UCSD-AML1 (cell line): ENCODE measurements around the gene WDR72.

Experiments used
- DNase-seq: peaks from one replicate; lab custom pipeline; 2025; ENCODE audit not compliant: unreplicated experiment; lab: John Stamatoyannopoulos, UW

WDR72 gene

DNA sequence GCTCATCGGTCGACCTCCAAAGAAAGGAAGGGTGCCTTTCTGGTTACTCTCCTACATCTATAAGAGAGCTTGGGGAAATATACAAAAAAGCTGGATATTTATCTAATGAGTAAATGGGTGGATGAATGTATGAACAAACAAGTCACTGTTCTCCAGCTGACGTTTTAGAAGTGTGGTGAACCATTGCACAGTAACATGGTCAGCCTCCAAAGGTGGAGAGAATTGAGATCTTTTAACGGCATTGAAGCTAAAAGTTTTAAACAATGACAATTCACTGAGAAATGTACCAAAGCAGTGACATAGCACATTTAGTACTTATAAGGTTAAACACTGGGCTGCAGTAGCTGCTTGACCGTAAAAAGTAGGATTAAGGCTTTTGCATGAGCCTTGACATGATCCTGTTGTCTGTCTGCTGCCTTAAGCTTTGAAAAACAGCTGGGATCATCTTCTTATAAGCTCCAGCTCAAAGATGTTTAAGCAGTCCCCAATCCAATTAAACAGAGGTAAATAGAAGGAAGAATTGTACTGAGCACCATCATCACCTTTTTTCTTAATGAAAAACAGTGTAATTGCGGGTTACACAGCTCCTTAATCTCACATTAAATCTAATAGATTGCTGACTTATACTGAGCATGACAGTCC, 222.9 kb downstream of the WDR72 start:
- no peak for DNase-seq

DNA sequence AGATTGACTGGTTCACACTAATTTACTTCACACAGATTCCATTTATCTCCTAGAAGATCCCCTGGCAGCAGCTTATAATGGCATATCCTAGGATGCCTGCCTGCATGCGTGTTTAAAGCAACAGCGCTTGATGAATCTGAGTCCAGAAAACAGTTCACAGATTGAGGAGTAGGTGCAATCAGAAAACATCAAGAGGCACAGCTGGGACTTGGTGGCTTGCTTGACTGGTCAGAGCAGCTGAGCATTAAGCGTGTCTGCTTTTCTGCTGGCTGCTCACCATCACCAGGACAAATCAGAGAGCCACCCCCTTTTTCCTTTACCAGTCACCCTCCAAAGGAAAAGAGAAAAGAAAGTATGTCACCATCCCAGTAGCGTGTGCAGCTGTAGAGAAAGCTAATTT, 223.6 kb downstream of the WDR72 start:
- no peak for DNase-seq

DNA sequence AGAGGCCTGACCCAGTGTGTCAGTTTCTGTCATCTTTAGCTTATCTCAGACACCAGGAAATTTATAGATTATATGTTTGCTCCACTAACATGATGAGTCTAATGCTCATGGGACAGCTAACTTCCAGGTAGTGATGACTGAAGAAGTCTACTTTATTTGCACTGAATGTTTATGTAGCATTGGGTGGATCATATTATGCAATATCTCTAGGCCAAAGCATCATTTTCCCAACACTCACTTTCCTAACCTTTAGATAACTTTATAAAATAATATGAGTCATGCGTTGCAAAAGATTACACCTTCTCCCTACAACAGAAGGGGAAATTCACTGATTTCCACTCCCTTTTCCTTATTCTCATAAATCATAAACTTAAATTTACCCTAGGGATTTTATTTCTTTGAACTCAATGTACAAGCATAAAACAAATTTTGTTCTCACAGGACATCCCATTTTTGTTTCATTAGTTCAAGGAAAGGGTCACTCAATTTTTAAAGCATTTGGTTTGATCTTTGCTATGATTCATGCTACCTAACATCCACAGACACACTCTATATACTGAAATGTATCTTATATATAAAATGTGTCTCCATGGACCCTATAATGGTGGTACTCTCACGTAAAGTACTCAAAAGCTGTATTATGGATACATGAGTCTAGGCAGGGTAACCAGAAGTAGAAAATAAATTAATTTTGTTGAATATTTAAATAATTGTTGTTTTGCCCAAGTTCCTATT, 225.2 kb downstream of the WDR72 start:
- no peak for DNase-seq

DNA sequence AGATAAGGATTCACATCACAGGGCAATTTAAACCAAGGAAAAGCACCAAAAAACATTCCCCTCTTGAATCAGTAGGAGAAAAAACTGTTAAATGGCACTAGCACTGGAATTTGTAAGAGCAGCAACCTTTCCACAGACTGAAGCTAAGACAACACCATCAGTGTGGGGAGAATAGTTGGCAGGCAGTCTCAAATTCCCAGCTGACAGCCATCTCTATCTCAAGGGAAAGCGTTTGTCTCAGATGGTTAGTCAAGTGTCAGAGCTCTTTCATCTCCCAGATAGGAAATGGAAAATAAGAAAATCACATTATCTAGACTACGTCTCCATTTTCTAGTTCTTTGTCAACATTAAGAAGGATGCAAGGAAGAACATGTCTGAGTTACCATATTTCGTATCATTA, 228.7 kb downstream of the WDR72 start:
- DNase-seq: no peak

DNA sequence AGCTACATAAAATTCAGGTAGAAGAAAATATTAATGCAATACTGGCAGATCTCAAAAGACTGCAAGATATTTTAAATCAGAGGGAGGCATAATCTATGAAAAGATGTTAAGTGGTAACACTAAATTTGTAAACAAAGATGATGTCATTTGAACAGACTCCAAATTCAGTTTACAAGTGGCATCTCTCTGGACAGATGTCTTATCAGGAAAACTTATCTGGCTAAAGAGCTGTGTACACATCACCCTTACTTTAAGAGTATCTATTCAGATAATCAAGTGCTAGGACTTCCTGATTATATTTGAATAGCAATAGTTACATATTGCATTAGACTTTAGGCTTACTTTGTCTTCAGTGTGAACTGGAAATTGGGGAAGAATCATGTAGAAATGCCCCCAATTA, 231.5 kb downstream of the WDR72 start:
- DNase-seq: no peak

DNA sequence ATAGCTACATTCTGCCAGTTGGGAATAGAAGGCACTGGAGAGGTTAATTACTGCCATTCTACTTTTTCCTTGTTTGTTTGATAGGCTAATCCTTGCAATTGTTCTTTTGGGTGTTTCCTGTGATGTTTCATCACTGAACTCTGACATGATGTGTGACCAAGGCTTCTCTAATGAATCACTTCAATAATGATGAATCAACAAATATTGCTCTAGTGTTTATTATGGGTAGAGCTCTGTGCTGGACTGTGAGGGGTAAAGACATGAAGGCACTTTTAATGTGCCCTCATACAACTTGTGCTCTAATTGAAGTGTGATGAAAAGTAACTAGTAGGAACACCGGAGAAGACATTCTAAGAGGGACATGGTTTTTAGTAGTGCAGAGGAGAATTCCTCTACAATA, 233.6 kb downstream of the WDR72 start:
- no peak for DNase-seq

DNA sequence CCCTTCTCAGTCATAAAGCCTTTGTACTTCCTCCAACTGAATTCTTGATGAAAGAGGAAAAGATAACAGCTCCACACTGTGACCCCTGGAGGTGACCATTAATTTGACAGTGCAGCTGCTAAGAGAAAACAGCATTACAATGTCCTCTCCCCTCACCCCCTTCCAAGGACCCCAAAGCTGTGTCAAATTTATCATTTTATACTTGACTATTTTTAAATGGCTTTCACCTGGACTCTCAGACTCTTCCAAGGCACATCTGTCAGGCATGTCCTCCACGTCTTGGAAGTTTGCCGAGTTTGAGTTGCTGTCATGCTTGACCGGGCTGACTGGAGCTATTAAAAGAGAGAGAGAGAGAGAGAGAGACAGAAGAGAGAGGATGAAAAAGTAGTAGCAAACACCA, 236.5 kb downstream of the WDR72 start:
- DNase-seq: no peak

DNA sequence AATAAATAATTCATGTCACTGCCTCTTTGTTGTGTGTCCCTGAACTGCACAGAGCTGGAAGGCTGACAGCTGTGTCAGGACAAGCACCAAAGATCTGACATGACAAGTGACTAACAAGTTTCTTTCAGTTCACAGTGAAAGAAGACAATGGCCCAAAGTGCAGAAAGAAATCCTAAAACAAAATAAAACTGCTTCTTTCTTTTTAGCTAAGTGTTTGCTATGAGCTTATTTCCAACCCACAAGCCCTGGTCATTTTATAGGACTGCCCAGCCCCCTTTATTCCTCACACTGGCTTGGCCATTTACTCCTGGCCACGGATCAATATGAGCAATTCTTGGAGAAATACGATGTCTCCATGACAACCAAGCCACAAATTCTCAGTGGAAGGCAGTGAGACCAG, 238.5 kb downstream of the WDR72 start:
- DNase-seq: no peak

DNA sequence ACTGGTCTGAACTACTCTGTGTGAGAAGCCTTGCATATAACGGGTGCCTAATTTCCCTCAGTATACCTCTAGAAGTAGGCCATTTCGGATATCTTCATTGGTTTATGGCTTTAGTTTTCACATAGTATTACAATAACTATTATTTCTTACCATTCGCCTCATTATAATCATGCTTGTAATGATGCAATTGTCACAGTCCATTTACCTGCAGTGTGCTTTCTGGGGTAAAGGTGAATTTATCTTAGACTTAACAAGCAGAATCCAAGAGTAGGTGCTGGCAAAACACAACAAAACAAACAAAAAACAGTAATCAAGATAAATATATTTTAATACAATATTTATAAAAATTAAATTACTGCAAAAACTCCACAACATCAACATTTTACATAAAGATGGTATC, 246.0 kb downstream of the WDR72 start:
- DNase-seq: no peak

DNA sequence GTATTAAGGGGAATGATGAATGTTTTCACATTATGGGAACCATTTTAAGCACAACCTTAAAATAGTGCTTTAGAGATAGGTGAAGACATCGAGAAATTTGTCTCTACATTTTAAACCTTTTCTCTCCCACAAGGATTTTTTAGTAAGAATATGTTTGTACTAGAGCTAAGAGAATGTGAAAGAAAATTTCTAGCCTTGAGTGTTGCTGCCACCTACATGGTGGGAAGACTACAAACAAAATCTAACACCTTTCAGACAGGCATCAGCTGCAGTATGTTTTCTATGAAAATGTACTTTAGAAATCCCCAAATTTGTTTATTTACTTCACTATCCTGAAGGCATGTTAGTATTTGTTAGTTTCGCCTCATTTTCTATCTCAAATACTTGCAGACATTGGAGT, 247.4 kb downstream of the WDR72 start:
- DNase-seq: no peak

DNA sequence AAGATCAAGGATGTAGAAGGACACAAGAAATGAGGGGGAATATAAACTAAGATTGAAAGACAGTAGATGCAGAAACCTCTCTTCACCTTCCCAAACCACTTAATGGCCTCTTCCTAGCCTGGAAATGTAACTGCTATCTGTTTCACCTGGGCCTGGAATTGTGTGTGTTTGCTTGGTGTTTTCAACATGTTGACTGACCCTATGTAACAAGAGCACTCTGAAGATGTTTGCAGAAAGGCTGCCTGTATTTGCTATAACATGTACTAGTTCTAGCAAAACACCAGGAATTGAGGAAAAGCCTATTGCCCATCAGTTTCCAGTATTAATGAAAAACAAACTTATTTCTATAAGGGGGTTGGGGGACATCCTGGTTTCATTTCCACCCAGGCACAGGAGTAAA, 248.3 kb downstream of the WDR72 start:
- no peak for DNase-seq

DNA sequence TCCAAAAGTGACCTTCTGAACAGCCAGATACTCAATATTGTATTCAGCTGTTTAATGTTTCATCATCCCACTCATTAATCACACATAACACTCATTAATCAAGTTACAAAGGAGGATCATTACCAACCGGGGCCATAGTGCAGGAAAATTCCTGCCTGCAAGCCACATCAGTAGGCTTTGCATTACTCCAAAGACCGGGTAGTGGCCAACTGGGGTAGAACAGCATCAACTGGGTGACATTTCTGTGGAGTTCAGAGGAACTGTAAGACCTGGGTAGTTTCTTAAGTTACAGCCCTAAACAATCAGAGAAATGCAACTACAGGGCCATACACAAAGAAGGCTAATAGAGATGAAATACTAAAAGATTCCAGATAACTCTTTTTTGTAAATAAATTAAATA, 253.1 kb downstream of the WDR72 start:
- no peak for DNase-seq

DNA sequence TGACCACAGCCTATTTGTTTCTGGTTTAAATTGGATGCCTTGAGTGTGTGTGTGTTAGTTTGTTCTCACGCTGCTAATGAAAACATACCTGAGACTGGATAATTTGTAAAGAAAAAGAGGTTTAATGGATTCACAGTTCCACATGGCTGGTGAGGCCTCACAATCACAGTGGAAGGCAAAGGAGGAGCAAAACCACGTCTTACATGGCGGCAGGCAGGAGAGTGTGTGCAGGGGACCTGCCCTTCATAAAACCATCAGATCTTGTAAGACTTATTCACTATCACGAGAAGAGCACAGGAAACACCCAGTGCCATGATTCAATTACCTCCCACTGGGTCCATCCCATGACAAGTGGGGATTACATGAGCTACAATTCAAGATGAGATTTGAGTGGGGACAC, 260.5 kb downstream of the WDR72 start:
- no peak for DNase-seq

DNA sequence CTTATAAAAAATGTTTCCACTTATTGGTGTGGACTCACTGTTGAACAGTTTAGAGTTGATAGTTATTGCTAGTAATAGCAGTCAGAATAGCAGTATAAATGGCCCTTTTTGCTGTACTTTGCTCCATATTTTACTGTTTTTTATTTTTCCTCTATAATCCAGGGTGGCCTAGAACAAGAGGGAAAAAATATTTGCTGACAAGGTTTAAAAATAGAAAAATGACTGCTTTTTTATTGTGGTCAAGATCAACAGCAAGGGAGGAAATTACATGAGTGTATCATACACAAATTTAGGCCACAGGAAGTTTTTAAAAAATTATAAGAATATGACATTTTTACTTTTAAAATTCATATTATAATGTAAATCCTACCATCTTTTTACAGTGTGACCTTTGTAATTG, 269.1 kb downstream of the WDR72 start:
- no peak for DNase-seq

DNA sequence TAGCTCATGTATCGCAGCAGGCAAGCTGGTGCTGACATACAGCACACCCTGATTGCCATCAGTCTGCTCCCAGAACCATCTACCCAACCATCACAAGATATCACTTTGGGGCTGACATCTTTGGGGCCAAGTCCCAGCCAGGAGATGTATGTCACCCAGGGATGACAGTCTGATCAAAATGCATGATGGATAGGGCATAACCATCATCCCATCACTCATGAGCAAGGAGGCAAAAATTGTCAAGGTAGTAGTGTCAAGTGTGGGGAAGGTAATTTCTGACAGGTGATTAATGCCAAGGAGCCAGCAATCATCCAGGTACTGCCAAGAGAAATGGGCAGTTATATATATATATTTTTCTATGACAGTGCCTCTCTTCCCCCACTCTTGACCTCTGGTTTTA, 277.4 kb downstream of the WDR72 start:
- DNase-seq: no peak

DNA sequence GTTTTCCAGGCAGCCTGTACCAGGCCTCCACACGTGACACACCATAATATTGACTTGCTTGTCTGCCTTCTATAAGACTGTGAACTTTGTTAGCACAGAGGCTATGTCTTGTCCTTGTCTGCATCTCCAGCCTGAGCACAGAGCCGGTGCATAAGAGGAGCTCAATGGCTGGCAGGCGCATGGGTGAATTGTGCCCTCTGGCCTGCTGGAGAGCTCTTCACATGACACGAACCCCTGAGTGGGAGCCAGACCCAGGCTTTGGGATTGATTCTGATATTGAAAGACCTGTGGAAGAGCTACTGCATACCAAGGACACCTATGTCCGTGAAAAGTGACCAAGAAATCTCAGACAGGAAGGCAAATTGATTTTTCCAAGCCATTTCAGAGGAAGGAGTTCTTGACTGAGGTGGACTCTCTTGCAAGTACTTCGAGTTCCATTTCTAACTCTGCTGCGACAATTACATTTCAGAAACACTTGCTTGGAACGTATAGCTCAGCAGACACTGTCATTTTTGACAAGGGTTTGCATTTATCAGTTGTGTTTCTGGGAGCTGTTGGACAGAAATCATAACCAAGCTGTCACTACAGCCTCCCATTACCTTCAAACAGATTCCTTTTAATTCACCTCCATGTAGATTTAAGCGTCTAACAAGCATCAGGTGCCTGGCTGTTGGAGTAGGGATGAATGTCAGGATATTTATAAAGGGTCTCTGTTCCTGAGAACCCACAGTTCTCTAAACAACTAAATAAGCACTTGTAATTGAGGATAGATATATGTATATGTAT, 281.3 kb downstream of the WDR72 start:
- no peak for DNase-seq

DNA sequence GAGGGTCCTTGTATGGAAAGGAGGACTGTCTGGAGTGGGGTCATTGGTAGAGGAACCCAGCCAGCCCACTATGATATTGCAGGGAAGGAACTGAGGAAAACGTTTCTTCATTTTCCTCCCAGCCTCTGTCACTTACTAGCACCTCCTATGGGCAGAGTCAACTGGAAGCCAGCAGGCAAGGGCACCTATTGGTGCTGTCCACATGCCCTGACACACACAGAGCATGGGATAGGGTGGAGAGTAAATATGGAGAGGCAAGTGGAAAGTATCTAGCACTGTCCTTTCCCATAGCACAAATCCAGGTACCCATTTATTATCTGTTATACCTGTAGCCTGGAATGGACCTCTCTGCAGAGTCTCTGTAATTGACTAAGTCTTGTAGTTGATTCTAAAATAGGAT, 285.6 kb downstream of the WDR72 start:
- DNase-seq: no peak

DNA sequence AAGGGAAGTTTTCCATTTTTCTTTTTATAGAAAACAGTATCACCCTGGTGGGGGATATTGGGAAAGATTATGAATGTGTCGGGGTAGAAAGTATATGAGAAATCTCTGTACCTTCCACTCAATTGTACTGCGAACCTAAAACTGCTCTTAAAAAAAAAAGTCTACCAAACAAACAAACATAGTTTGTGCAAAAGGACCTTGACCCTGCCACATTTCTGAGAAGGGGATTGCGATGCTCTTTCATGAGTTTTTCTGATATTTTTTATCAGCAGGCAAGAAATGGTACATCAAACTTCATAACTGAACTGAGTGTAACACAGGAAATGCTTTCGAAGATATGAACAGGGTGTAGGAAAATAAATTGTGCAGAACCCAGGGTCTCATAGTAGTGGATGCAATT, 286.0 kb downstream of the WDR72 start:
- no peak for DNase-seq

DNA sequence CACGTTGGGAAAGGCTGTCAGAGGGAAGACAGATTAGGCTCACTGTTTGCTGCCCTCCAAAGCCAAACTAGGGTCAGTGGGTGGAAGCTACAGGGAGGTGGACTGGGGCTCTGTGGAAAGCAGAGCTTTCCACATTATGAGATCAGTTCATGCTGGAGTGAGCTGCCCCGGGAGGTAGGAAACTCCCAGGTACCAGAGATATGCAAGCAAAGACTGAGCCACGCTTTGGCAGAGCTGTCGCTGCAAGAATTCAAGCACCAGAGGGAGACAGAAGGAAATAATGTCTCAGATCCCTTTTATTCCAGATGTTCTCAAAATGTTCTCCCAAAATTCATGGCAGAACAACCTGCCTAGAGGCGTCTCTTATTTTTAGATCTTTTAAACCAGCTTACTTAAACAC, 286.6 kb downstream of the WDR72 start:
- no peak for DNase-seq

DNA sequence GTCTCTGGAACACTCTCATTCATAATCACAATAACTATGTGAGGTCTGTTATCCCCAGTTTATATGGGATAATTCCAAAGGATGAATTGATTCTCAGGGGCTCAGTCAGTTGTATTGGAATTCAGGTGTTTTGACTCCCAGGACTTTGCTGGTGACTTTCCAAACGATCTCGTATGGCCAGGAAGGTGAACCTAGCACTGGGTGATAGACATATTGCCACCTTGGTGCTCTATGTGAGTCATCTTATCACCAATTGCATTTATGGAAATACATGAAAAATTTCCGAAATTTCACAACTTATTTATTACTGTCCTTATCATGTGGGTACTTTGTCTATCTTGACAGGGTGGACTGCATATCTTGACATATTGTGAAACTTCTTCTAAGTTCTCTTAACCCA, 287.3 kb downstream of the WDR72 start:
- DNase-seq: no peak

DNA sequence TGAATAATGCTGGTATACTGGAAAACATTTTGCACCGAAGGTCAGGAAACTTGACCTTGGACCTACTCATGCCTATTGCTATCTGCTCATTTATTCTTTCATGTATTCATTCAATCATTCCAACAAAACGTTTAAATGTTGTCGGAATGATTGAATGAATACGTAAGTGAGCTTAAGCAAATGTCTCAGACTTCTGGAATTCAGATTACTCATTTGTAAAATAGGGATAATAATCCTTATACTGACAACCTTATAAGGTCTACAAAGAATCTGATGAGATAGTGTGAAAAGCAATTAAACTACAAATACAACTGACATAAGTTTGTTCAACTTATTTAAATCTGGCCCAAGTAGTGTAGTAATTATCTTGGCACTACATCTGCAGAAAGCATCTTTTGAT, 288.7 kb downstream of the WDR72 start:
- no peak for DNase-seq

DNA sequence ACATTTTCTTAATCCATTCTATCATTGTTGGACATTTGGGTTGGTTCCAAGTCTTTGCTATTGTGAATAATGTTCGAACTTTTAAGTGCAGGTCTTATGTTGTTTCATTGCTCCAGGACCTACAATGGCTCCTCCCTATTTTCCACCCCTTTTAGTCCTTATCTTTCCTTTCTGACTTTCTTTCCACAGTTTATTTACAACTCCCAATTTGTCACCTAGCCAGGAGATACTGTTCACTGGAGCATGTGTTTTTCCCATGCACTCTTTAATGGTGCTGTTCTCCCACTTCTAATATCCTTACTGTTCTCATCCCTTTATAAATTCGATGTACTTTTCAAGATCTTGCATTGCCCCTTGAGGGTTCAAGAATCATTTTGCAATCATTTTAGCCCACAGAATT, 290.0 kb downstream of the WDR72 start:
- no peak for DNase-seq
